NT2/D1 (cell line): ENCODE measurements around the gene SLC38A2.

Source experiments
- SUZ12 ChIP-seq: IDR thresholded peaks from 2 replicates; pipeline ENCODE4 v1.6.1; 2011; ENCODE audit not compliant: insufficient read length, insufficient read depth; ENCODE audit errors: extremely low read depth
- YY1 ChIP-seq: IDR thresholded peaks from 2 replicates; pipeline ENCODE4 v1.6.1; 2011; ENCODE audit not compliant: insufficient read length, insufficient read depth
- ZNF274 ChIP-seq: IDR thresholded peaks from 2 replicates; pipeline ENCODE4 v1.6.1; 2011; ENCODE audit warnings: mild to moderate bottlenecking, low read depth, low read length

DNA sequence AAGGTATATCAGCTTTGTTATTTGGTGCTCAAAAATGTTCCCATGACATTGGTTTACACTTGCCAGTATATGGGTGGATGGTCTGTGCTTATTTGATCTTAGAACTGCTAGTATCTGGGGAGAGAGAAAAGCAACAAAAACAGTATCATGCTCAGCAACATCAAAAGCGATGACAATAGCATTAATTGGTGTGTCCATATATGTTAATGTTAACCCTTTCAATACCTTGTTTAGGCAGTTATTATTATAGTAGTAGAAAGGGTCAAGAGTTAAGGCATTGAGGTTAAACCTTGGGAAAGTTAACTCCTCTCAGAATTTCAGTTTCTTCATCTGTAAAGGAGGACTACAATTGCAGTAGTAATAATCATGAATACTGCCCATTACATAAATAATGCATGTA, 37.4 kb upstream of the SLC38A2 start:
- TF ChIP-seq YY1 (no peak), SUZ12 (no peak), ZNF274 (no peak)
